Measurements from ENCODE around the gene CRABP2.

The CRABP2 gene

DNA sequence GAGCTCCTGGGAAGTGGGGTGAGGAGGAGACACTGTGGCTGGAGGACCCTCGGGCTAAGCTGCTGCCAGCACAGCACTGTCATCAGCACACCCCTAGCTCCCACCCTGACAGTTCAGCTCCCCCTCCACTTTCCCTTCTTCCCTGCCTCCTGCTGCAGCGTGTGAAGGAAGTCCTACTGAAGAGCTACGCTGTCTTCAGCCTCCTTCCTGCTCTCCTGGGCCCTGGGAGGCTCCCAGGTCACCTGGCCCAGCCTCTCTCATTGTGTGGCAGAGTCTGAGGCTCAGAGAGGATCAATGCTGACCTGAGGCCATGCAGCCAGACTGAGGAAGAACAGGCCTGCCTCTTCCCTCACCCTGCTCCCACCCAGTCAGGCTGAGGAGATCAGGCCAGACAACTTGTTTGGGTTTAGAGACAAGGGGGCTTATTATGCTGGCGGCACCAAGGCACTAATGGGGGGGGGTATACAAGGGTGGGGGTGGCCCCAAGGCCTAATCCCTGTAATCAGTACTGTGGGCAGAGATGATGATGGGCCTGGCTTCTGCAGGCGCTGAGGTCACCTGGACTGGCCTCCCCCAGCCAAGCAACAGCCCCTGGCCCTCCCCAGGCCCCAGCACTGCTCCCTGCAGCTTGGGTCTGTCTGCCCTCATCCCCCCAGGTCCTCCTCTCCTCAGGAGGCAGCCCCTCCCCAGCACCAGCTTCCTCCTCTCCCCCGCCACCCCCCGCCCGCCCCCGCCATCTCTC lies 37.2 kb downstream of the CRABP2 start:
- Histone ChIP-seq H3K27ac (ENCODE audit: low read length) (no peak overlapping the region), H3K4me3 (ENCODE audit: low read length) (no peak overlapping the region), H3F3A (ENCODE audit: insufficient read depth, low read length) (no peaks in the 10 kb centered on the region), H3K36me3 (replicated peaks; ENCODE audit: insufficient read depth, low read length) (no peaks in the 10 kb centered on the region), H2AFZ (ENCODE audit: low read length) (no peak overlapping the region), H4K20me1 (ENCODE audit: insufficient read depth, low read length) (no peaks in the 10 kb centered on the region), H3K27me3 (replicated peaks; ENCODE audit: insufficient read depth, low read length) (peaks cover 34% of the 10 kb centered on the region), H3K9ac (ENCODE audit: low read length) (no peak overlapping the region), H3K9me3 (replicated peaks; ENCODE audit: insufficient read depth, low read length) (no peaks in the 10 kb centered on the region), H3K79me2 (ENCODE audit: low read length) (no peaks in the 10 kb centered on the region), H3K4me1 (ENCODE audit: low read length) (peaks cover 25% of the 10 kb centered on the region), H3K4me2 (ENCODE audit: low read depth, low read length) (no peak overlapping the region), H3K9me2 (replicated peaks; ENCODE audit: insufficient read depth, low read length) (no peaks in the 10 kb centered on the region)
- no peak for DNase-seq
- TF ChIP-seq EZH2phosphoT487 (IDR thresholded peaks at IDR 0.05; ENCODE audit: low read length) (no peak), EZH2 (optimal IDR thresholded peaks at IDR 0.05; ENCODE audit: low read depth, low read length) (no peak)
- TF ChIP-seq, protein P1, sequence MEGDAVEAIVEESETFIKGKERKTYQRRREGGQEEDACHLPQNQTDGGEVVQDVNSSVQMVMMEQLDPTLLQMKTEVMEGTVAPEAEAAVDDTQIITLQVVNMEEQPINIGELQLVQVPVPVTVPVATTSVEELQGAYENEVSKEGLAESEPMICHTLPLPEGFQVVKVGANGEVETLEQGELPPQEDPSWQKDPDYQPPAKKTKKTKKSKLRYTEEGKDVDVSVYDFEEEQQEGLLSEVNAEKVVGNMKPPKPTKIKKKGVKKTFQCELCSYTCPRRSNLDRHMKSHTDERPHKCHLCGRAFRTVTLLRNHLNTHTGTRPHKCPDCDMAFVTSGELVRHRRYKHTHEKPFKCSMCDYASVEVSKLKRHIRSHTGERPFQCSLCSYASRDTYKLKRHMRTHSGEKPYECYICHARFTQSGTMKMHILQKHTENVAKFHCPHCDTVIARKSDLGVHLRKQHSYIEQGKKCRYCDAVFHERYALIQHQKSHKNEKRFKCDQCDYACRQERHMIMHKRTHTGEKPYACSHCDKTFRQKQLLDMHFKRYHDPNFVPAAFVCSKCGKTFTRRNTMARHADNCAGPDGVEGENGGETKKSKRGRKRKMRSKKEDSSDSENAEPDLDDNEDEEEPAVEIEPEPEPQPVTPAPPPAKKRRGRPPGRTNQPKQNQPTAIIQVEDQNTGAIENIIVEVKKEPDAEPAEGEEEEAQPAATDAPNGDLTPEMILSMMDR (IDR thresholded peaks at IDR 0.05; ENCODE audit: low read length) = no peak

DNA sequence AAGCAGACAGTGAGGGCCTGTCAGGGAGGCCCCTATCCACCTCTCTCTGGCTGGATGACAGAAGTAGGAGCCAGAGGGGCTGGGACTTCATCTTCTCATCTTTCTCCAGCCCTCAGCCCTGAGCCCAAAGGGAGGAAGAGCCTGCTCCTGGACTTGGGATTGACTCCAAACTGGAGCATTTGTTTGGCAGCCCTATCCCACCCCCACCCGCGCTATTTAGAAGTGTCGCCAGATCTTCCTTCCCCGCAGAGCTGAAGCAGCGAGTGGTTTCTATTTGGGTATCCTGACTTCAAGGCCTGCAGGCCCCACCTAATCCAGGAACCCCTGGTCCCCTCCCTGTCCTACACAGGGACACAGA lies 37.8 kb downstream of the CRABP2 start:
- Histone ChIP-seq H3K9ac (ENCODE audit: low read length) (no peak overlapping the region), H4K20me1 (ENCODE audit: insufficient read depth, low read length) (no peaks in the 10 kb centered on the region), H3K4me1 (ENCODE audit: low read length) (peaks cover 31% of the 10 kb centered on the region), H3K79me2 (ENCODE audit: low read length) (no peaks in the 10 kb centered on the region), H3K4me2 (ENCODE audit: low read depth, low read length) (no peak overlapping the region), H3K9me3 (replicated peaks; ENCODE audit: insufficient read depth, low read length) (no peaks in the 10 kb centered on the region), H3K36me3 (replicated peaks; ENCODE audit: insufficient read depth, low read length) (no peaks in the 10 kb centered on the region), H3K27me3 (replicated peaks; ENCODE audit: insufficient read depth, low read length) (peaks cover 28% of the 10 kb centered on the region), H3F3A (ENCODE audit: insufficient read depth, low read length) (no peaks in the 10 kb centered on the region), H3K9me2 (replicated peaks; ENCODE audit: insufficient read depth, low read length) (no peaks in the 10 kb centered on the region), H3K4me3 (ENCODE audit: low read length) (no peak overlapping the region), H3K27ac (ENCODE audit: low read length) (no peak overlapping the region), H2AFZ (ENCODE audit: low read length) (no peak overlapping the region)
- no peak for DNase-seq
- TF ChIP-seq, protein P1 (IDR thresholded peaks at IDR 0.05; ENCODE audit: low read length) = no peak
- TF ChIP-seq EZH2 (optimal IDR thresholded peaks at IDR 0.05; ENCODE audit: low read depth, low read length) (no peak), EZH2phosphoT487 (IDR thresholded peaks at IDR 0.05; ENCODE audit: low read length) (no peak)

DNA sequence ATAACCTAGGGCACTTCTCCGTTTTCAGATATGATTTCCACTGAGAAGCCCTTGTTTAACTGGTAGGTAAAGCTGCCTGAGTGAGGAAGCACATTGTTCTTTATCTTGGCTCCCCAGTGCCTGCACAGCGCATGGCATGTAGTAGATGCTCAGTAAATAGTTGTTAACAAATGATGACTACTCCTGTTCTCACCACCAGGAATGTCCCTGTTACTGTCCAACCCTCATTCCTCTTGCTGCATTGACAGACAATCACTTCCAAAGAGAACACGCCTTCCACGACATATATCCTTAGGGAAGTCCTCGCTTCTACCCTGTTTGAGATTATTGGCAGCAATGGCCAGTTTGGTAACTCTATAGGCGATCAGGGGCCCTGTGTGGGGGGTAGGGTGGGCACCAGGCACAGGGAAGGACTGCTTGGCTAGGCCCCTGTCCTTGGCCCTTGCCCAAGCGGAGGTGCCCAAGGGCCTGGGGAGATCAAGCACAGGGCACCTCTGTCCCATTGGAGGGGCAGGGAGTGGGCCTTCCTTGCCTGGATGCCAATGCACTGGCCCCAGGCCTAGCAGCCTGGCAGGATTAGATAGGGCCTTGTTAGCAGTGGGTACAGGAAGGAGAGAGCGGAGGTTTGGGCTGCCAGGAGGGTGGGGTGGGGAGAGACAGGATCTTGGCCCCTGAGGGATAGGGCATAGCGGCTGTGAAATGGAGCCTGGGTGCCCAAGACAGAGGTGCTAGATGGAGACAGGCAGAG lies 38.3 kb downstream of the CRABP2 start:
- Histone ChIP-seq H3K4me2 (ENCODE audit: low read depth, low read length) (no peak overlapping the region), H3F3A (ENCODE audit: insufficient read depth, low read length) (peaks cover 5% of the 10 kb centered on the region; the same call in 1 of the 2 replicates), H3K27ac (ENCODE audit: low read length) (no peak overlapping the region), H3K9ac (ENCODE audit: low read length) (no peak overlapping the region), H3K4me1 (ENCODE audit: low read length) (peaks cover 36% of the 10 kb centered on the region), H3K79me2 (ENCODE audit: low read length) (no peaks in the 10 kb centered on the region), H3K9me2 (replicated peaks; ENCODE audit: insufficient read depth, low read length) (no peaks in the 10 kb centered on the region), H3K4me3 (ENCODE audit: low read length) (no peak overlapping the region), H3K27me3 (replicated peaks; ENCODE audit: insufficient read depth, low read length) (peaks cover 23% of the 10 kb centered on the region), H2AFZ (ENCODE audit: low read length) (no peak overlapping the region), H3K36me3 (replicated peaks; ENCODE audit: insufficient read depth, low read length) (no peaks in the 10 kb centered on the region), H3K9me3 (replicated peaks; ENCODE audit: insufficient read depth, low read length) (no peaks in the 10 kb centered on the region), H4K20me1 (ENCODE audit: insufficient read depth, low read length) (no peaks in the 10 kb centered on the region)
- no peak for TF ChIP-seq EZH2phosphoT487 (IDR thresholded peaks at IDR 0.05; ENCODE audit: low read length)
- no peak for TF ChIP-seq EZH2 (optimal IDR thresholded peaks at IDR 0.05; ENCODE audit: low read depth, low read length)
- TF ChIP-seq, protein P1 (IDR thresholded peaks at IDR 0.05; ENCODE audit: low read length) = no peak
- DNase-seq = no peak

All from MM.1S (cell line).